HFFc6 (cell line): ENCODE results near the gene TMEM45A. TPM values are rescaled to one million over a fixed set of nuclear protein-coding genes. Genes with fewer than 3 reads are reported as not detected.

Source experiments
- DNase-seq: peaks from one replicate; pipeline ENCODE4 v3.0.0-alpha.2; 2018
- H3K27ac Mint-ChIP-seq: 2 replicates; pipeline ENCODE4 v1.8.0; 2020; ENCODE audit warnings: mild to moderate bottlenecking, mixed read lengths
- H3K27me3 Mint-ChIP-seq: 2 replicates; pipeline ENCODE4 v1.8.0; 2021; ENCODE audit warnings: mild to moderate bottlenecking, moderate library complexity, mixed read lengths; ENCODE audit not compliant: insufficient read depth
- H3K36me3 Mint-ChIP-seq: 2 replicates; pipeline ENCODE4 v1.8.0; 2021; ENCODE audit warnings: low read depth, mixed read lengths
- H3K4me1 Mint-ChIP-seq: 2 replicates; pipeline ENCODE4 v1.8.0; 2020; ENCODE audit warnings: low read depth, mixed read lengths
- H3K4me3 Mint-ChIP-seq: 2 replicates; pipeline ENCODE4 v1.8.0; 2020; ENCODE audit warnings: mild to moderate bottlenecking, moderate library complexity, mixed read lengths
- H3K9me3 Mint-ChIP-seq: 2 replicates; pipeline ENCODE4 v1.8.0; 2020; ENCODE audit warnings: mild to moderate bottlenecking, mixed read lengths
- total RNA-seq, 6 experiments: library from RNA; stranded (reverse); fragmentation: NEBNext Ultra II Directional; extraction: Animal tissue kit (Norgen Biotek cat#: 25700); gene quantifications; 2 replicates in 1 of 6; 3 replicates in 5 of 6; pipeline ENCODE4 v1.2.3, GENCODE V29; 2021
- TF ChIP-seq, protein P1 (sequence below): fragments of 200-600 bp; sonication (generic); IDR thresholded peaks from 2 replicates; pipeline ENCODE4 v1.5.0; 2021; ENCODE audit warnings: antibody characterized with exemption, mild to moderate bottlenecking

The TMEM45A gene
- total RNA-seq, 6 experiments from 2014 or later, result 25.2 to 44.1 (median 28.5) TPM

DNA sequence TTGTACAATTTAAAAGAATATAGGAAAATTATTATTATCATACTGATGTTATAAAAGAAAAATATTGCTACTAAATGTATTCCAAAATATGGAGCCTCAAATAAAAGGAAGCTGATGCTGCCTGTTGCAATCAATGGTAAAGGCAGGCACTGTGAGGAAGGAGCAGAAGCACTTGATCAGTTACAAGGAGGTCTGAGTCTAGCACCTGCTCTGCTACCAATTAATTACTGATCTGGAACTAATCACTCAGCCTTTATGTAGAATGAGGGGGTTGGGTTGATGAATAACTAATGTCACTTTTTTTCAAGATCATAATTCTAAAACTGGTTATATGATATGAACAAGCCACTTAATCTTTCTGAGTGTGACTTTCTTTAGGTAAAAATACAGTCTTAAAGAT is 122.5 kb downstream of the TMEM45A start:
- TF ChIP-seq, protein P1, sequence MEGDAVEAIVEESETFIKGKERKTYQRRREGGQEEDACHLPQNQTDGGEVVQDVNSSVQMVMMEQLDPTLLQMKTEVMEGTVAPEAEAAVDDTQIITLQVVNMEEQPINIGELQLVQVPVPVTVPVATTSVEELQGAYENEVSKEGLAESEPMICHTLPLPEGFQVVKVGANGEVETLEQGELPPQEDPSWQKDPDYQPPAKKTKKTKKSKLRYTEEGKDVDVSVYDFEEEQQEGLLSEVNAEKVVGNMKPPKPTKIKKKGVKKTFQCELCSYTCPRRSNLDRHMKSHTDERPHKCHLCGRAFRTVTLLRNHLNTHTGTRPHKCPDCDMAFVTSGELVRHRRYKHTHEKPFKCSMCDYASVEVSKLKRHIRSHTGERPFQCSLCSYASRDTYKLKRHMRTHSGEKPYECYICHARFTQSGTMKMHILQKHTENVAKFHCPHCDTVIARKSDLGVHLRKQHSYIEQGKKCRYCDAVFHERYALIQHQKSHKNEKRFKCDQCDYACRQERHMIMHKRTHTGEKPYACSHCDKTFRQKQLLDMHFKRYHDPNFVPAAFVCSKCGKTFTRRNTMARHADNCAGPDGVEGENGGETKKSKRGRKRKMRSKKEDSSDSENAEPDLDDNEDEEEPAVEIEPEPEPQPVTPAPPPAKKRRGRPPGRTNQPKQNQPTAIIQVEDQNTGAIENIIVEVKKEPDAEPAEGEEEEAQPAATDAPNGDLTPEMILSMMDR, result no peak
- Mint-ChIP-seq H3K36me3 (peaks cover 6% of the 10 kb centered on the region; the same call in 1 of the 2 replicates), H3K27ac (no peak overlapping the region), H3K27me3 (peaks cover 39% of the 10 kb centered on the region), H3K4me1 (peaks cover 6% of the 10 kb centered on the region; the same call in 1 of the 2 replicates), H3K9me3 (no peaks in the 10 kb centered on the region; the same call in 1 of the 2 replicates), H3K4me3 (no peak overlapping the region)
- no peak for DNase-seq

DNA sequence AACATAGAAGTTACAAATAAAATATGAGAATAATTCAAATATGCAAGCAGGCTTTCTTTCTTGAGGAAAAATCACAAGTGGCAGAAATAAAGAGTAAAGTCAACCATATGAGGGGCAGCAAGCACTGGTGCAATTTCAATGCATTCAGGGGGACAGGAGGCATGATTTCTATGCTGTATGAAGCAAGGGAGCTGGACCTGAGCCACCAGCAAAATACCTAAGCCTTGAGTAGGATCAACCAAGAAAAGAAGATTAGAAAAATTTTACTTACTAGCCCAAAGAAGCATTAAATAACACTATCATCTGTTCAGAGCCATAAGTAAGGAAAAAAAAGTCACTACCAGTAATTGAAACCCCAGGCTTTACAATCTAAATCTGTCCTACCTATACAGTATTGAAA is 123.3 kb downstream of the TMEM45A start:
- H3K27me3 Mint-ChIP-seq, result peaks cover 32% of the 10 kb centered on the region
- H3K4me3 Mint-ChIP-seq, result no peak overlapping the region
- DNase-seq, result no peak
- no peak overlapping the region for H3K27ac Mint-ChIP-seq
- TF ChIP-seq, protein P1, result no peak
- H3K9me3 Mint-ChIP-seq, result no peaks in the 10 kb centered on the region; the same call in 1 of the 2 replicates
- H3K4me1 Mint-ChIP-seq, result peaks cover 6% of the 10 kb centered on the region; the same call in 1 of the 2 replicates
- peaks cover 6% of the 10 kb centered on the region; the same call in 1 of the 2 replicates for H3K36me3 Mint-ChIP-seq

DNA sequence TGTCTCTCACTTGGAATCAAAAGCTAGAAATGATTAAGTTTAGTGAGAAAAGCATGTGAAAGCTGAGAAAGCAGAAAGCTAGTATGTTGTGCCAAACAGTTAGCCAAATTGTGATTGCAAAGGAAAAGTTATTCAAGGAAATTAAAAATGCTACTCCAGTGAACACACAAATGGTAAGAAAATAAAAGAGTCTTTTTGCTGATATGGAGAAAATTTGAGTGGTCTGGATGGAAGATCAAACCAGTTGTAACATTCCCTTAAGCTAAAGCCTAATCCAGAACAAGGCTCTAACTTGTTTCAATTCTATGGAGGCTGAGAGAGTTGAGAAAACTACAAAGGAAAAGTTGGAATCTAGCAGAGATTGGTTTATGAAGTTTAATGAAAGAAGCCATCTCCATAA is 128.8 kb downstream of the TMEM45A start:
- Mint-ChIP-seq H3K27ac (no peak overlapping the region), H3K4me3 (no peak overlapping the region), H3K36me3 (peaks cover 17% of the 10 kb centered on the region), H3K9me3 (peaks cover 18% of the 10 kb centered on the region), H3K4me1 (no peaks in the 10 kb centered on the region), H3K27me3 (peaks cover 49% of the 10 kb centered on the region)
- DNase-seq, result no peak
- TF ChIP-seq, protein P1, result no peak

Other genes with a start within 250 kb of the TMEM45A start
- gene TBC1D23, start 231.6 kb upstream of the TMEM45A start, total RNA-seq, result 10 to 100 TPM; 62.1 to 76.5 (median 72.9) TPM
- 10 to 100 TPM; 36.4 to 48.6 (median 42.7) TPM for gene NIT2, start 157.9 kb upstream of the TMEM45A start, total RNA-seq
- gene TOMM70, start 91.5 kb upstream of the TMEM45A start, total RNA-seq, result 10 to 100 TPM; 45.9 to 51.7 (median 48.7) TPM
- 1 to 10 TPM; 1.1 to 2.7 (median 1.6) TPM for gene LNP1, start 91.1 kb upstream of the TMEM45A start, total RNA-seq
- gene ADGRG7, start 117.0 kb downstream of the TMEM45A start, total RNA-seq, result not detected
- gene TFG, start 216.9 kb downstream of the TMEM45A start, total RNA-seq, result 100 to 1,000 TPM; 127 to 147 (median 133) TPM